Measurements from ENCODE around the gene GFRA4.
A peak's percentile ranks its signal among the peaks of the same experiment; 100 is the strongest.

DNA sequence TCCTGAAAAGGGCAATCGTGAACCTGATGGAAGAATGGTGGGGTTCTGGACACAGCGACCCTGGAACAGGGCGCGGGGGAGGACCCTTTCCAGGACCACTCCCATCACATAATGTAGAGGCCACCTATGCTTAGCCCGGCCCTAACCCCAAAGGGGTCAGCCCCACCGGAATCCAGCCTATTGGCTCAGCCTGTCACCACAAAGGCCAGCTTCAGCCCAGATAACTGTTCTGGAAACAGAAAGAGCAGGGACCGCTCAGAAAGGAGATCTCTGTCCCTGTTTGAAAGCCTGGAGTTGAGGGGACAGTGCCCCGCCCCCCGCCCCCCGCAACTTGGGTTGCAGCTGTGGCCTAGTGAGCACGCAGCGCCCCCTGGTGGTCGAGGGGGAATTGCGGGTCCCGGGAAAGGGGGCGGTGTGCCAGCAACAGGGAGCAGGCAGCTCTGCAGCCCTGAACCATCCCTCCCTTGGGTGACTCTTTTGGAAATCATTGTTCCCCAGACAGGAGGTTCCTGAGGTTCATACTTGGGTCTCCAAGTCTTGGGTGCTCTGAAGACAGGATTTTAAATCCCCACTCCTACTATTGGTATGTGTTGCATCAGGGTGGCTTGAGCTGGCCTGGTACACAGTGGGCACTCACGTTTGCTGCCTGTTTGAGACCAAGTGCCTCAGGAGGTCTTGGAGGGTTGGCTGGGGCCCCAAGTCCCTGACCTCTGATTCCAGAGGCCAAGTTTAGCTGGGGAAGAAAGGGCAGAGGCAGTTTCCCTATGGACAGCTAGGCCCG is 47.7 kb upstream of the GFRA4 start:
- no peak for TF ChIP-seq EZH2 (IDR thresholded peaks at IDR 0.05; ENCODE audit: low read length, missing control alignments)
- TF ChIP-seq, protein P1, sequence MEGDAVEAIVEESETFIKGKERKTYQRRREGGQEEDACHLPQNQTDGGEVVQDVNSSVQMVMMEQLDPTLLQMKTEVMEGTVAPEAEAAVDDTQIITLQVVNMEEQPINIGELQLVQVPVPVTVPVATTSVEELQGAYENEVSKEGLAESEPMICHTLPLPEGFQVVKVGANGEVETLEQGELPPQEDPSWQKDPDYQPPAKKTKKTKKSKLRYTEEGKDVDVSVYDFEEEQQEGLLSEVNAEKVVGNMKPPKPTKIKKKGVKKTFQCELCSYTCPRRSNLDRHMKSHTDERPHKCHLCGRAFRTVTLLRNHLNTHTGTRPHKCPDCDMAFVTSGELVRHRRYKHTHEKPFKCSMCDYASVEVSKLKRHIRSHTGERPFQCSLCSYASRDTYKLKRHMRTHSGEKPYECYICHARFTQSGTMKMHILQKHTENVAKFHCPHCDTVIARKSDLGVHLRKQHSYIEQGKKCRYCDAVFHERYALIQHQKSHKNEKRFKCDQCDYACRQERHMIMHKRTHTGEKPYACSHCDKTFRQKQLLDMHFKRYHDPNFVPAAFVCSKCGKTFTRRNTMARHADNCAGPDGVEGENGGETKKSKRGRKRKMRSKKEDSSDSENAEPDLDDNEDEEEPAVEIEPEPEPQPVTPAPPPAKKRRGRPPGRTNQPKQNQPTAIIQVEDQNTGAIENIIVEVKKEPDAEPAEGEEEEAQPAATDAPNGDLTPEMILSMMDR (conservative IDR thresholded peaks at IDR 0.05 in 1 of 2, IDR thresholded peaks at IDR 0.05 in 1 of 2; ENCODE audit: low read depth in 1 of 2, low read length in 2 of 2) = peak; percentile 82 to 83

Data from fibroblast of lung (primary cell).